Measurements from ENCODE around the gene KCNT2.

KCNT2 gene

DNA sequence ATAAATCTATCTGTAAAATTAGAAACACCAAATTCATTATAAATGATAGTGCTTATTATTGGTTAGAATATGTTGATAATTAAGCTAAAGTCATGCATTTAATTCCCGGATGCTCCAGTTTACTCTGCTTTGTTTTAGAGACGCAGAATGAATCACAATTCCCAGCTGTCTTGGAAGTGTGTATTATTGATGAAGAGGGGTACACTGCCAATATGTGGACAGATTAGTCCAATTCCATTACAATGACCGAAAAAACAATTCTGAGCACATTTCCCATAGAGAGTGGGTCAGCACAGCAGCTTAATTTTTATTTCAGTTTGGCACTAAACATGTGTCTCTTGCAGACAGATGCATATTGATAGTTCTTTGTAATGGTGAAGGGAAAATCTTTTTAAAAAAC, 146.7 kb downstream of the KCNT2 start:
- DNase-seq (ENCODE audit: extremely low spot score, insufficient read length, low read depth) (no peak), FAIRE-seq (no peak)

DNA sequence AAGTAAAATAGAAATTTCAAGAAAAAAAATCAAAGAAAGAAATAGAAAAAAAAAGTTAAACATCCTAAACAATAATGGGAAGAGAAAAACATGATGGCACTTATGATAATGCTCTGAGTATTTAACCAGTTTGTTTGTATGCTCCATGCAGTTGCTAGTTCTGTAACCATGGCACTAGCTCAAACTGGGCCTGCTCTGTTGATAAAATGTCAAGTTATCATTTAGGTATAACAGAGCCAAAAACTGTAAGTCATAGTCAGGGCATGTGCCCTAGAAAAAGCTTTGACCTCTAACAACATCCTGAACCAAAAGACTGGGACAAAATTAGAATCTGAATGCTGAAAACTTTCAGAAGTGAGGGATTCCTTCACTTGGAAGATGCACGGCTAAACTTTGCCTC, 148.9 kb downstream of the KCNT2 start:
- FAIRE-seq (no peak), DNase-seq (ENCODE audit: extremely low spot score, insufficient read length, low read depth) (no peak)

DNA sequence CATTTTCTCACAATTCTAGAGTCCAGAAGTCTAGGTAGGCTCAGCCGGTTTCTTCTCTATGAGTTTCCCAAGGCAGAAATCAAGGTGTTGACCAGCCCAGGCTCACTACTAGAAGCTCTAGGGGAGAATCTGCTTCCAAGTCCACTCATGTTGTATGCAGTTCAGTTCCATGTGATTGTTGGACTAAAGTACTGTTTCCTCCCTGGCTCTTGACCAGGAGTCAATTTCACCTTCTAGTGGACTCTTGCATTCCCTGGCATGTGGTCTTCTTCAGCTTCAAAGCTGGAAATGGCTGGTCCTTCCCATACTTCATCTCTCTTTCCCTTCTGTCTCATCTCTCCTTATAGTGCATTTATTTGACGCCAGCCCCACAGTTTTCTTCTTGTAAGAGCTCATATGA, 153.4 kb downstream of the KCNT2 start:
- FAIRE-seq (no peak), DNase-seq (ENCODE audit: extremely low spot score, insufficient read length, low read depth) (no peak)

DNA sequence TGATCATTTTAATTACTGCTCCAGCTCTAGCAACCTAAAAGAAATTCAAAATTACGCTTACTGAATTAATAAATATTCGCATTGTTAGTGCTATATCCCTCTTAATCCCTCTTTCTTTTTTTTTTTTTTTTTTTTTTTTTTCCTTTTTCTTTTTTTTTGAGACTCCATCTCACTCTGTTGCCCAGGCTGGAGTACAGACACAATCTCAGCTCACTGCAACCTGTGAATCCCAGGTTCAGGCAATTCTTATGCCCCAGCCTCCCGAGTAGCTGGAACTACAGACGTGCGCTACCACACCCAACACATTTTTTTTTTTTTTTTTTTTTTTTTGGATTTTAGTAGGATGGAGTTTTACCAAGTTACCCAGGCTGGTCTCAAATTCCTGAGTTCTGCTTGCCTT, 157.1 kb downstream of the KCNT2 start:
- no peak for DNase-seq (ENCODE audit: extremely low spot score, insufficient read length, low read depth)
- no peak for FAIRE-seq

DNA sequence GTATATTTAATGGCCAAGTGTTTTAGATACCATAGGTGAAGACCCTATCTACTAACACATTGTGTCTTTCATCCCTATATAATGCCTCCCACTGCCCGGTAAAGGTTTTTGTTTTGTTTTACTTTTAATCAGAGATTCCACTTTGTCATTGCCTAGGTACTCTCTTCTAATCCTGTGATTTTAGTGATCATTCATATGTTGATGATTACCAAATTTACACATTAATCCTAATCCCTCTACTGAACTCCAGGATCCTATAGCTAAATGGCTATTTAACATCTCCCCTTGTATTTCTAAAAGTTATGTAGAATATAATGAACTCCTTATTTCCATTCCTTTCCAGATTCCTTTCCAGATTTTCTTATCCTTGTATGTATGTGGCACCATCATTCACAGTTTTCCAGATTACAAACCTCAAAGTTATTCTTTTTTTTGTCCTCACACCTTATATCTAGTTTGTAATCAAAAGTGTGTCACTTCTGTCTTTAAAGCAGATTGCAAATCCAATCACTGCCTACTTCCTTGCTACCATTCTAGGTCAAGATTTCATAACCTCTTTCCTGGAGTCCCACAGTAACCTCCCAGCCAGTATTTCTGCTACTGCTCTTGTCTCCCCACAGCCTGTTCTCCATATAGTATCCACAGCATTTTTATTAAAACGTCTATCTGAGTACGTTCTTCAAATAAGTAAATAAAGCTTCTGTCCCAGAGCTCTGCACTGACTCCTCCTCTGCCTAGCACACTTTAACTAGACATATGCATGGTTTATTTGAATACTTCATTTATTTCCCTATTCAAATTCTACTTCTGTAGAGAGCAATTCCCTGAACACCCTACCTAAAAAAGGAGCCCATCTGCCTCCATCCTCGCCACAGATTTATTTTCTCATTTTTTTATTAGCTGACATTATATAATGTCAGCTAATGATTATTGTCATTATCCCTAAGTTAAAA, 157.8 kb downstream of the KCNT2 start:
- no peak for DNase-seq (ENCODE audit: extremely low spot score, insufficient read length, low read depth)
- no peak for FAIRE-seq

DNA sequence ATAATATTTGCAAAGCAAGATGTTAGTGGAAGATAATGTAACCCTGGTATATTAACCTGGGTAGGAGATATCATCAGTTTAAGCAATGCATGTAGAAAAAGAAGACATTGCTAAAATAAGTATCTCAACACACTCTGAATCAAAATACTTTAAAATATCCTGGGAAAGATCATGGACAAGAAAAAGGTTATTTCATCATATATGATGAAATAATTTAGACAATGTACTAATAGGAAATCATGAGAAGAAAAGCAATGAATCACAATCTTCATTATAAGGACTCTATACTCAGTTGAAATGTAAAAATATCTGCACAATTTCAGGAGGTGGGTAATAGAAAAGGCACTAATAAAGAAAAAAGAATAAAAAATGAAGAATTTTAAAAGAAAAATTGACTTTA, 158.8 kb downstream of the KCNT2 start:
- FAIRE-seq = no peak
- no peak for DNase-seq (ENCODE audit: extremely low spot score, insufficient read length, low read depth)

DNA sequence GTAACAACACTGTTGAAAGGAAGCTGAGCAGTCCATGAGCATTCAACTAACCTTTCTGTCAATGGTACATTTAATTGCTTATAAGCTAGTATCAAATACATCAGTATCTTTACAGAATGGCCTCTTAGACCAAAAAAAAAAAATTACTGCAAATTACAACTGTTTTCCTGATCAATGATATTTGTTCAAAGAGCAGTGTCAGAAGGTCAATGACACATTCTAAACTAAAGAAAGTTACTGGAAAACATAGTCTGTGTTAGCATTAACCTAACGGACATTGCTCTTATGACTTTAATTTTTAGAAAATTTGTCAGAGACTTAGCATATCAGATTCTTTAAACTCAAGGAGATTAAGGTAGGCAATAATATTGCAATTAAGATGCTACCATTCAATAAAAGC, 162.5 kb downstream of the KCNT2 start:
- FAIRE-seq (no peak), DNase-seq (ENCODE audit: extremely low spot score, insufficient read length, low read depth) (no peak)

DNA sequence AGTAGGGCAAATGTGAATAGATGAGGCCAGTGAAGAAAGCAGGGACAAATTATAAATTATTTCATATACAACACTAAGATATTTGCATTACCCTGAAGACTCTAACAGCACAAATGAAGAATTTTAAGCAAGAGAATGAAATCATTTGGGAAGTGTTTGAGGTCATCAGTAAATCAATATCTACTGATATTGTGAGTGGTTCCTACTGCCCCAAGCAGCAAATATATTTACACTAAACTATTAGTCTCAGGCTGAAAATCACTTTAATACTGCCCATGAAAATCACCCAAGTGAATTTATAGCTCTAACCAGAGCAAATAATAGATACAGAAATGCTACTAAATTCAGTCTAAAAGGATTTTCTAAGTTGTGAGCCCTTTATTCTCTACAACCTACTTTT, 163.6 kb downstream of the KCNT2 start:
- no peak for FAIRE-seq
- no peak for DNase-seq (ENCODE audit: extremely low spot score, insufficient read length, low read depth)

DNA sequence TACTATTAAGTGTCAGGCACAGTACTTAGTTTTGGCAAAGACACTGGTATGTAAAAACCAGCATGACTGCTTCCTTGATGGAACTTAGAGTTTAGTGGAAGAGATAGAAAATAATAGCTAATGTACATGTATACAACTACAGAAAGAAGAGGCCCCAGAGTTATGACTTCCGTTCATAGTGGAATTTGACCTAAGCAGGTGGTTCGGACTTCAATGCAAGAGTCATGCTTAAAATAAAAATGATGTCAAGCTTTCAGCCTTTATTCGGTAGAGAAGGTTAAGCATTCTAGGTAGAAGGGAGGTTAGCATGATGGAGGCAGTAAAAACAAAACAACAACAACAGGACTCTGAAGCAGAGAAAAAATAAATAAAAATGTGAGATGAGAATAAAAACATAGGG, 165.9 kb downstream of the KCNT2 start:
- FAIRE-seq (no peak), DNase-seq (ENCODE audit: extremely low spot score, insufficient read length, low read depth) (no peak)

DNA sequence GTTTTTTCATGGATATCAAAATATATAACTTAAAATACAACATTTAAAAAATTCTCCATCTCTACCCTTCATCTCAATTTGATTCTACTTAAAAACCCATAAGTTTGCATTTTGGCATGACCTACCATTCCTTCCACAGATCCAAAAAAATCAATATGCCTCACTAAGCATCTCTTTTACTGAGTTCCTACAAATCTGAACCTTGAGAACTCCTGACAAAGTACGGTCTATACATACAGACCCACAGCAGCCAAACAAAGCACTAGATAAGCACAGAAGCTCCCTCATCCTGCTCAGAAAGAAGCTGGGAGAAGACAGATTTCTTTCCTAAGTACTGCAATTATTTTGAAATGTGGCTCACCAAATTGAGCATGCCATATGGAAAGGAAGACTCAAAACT, 167.5 kb downstream of the KCNT2 start:
- FAIRE-seq (no peak), DNase-seq (ENCODE audit: extremely low spot score, insufficient read length, low read depth) (no peak)

DNA sequence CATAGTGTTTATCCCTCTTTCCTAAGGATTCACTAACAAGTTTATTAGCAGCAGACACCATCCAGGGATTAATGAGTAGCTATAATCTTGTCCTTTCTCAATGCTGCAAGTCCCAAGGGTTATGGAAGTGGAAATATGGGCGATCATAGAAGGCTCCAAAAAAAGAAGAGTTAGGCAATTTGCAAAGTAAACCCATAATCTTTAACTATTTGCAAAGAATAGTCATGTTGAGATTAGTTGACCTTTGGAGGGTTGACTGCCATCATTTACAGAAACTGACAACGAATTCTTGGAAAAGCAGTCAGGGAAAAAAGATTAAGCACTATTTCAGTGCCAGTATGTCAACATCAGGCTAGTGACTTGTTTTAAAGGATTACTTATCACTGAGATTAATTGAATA, 169.9 kb downstream of the KCNT2 start:
- FAIRE-seq (no peak), DNase-seq (ENCODE audit: extremely low spot score, insufficient read length, low read depth) (no peak)

DNA sequence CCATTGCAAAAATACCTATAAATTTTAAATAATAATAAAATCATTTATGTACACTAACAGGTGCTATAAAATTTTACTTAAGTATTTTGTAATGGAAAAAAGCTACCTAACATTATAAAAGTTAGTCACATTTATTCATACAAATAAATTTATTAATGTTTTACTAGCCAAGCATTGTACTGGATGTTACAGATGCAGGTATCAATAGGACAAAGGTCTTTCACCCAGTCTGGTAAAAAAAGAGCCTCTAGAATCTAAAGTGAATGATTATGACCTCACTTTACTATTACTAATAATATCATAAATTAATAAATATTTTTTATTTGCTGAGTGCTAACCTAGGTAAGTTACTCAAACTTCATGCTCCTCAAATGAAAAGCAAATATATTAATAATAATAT, 170.6 kb downstream of the KCNT2 start:
- FAIRE-seq (no peak), DNase-seq (ENCODE audit: extremely low spot score, insufficient read length, low read depth) (no peak)

DNA sequence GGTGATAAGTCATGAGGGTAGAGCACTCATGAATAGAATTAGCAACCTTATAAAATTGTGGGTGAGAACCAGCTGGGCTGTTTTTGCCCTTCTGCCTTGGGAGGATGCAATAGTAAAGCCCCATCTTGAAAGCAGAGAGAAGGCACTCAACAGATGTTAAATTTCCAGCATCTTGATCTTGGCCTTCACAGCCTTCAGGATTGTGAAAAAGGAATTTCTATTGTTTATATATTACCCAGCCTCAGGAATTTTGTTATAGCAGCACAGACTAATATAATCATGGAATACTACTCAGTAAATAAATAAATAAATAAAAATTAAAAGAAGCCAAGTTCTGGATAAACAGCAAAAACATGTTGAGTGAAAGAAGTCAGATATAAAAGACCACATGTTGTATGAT, 175.2 kb downstream of the KCNT2 start:
- no peak for DNase-seq (ENCODE audit: extremely low spot score, insufficient read length, low read depth)
- no peak for FAIRE-seq

DNA sequence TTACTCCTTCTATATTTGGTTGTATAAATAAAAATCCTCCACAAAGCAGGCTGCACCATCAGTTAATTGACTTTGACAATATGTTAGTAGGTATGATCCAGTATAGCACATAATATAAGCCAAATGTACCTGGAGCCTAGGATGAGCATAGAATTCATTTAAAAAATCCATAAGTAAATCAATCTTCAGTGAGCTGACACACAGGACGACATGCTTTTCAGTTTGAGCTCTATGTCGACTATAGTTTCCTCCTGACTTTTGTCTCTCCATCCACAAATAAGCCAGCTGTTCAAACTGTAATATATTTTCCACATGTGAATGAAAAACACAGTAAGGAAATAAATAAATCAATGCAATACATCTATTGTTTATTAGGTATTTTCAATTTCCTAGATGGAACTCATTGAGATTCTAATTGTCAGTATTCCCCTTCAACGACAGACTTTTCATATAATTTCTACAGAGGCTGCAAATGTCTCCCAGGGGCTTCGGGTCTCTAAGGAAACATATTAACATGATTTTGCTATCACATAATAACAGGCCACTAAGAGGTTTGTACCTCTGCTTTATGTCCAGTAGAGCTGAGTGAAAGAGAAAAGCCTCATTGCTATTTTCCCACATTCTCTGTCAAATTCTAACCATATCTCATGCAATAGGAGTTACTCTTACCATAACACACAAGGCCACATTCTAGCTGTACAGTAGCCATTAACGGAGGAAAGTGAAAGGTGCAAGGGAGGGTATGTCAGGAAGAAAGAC, 180.1 kb downstream of the KCNT2 start:
- DNase-seq (ENCODE audit: extremely low spot score, insufficient read length, low read depth) (no peak), FAIRE-seq (no peak)

DNA sequence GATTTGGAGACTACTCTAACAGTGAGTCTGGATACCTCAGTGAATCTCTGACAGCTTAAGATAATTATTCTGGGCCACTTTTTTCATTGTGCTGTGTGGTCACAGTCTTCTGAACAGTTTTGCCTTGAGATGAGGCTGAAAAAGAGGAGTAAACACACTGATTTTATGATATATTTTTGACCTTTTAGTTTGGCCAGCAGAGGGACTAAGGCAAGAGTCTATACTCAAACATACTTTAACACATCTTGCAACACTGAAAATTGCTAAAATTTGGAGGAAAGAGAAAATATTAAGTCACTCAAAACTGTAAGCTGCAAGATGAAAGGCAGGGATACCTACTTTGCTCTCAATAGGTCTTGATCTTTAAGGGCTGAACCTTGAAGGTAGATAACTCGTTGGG, 182.7 kb downstream of the KCNT2 start:
- DNase-seq (ENCODE audit: extremely low spot score, insufficient read length, low read depth) = no peak
- no peak for FAIRE-seq

DNA sequence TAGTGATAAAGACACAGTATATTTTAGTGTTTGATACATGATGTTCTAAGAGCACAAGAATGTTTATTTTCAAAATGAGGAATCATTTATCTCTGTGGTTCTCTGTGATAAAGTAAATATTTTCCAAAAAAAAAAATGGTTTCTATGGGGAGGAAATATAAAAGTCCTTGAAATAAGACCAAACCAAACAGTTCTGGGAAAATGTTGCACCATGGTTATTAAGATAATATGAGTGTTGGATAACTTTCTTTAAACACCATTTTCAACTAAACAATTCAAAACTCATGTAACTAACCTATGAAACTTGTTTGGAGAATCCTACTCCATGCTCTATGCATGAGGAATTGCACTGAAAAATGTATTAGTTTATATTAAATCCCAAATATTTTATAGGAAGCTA, 184.6 kb downstream of the KCNT2 start:
- no peak for FAIRE-seq
- DNase-seq (ENCODE audit: extremely low spot score, insufficient read length, low read depth) = no peak

DNA sequence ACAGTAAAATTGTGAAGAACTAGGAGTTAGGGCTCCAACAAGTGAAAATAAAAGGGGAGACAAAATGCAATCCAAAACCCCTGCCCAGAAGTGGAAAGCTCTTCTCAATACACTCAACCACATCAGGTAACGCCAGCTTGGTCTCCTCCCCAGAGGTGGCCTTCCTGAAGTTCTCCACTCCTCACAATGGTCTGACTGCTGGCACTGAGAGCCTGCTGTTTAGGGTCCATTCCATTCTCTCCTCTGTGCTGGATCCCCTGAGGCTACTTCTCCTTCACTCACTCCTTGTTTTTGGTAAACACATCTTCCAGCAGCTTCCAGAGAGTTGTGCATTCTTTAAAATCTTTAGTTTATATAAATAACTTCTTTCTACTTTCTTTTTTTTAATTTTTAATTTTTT, 189.5 kb downstream of the KCNT2 start:
- FAIRE-seq = no peak

DNA sequence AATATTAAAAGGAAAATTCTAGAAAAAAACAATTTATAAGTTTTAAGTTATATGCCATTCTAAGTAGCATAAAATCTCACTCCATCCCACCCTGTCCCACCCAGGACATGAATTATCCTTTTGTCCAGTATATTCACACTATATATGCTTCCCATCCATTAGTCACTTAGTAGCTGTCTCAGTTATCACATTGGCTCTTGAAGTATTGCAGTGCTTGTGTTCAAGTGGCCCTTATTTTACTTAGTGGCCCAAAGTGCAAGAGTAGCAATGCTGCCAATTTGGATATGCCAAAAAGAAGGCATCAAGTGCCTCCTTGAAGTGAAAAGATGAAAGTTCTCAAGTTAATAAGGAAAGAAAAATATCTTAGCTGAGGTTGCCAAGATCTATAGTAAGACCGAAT, 192.3 kb downstream of the KCNT2 start:
- DNase-seq (ENCODE audit: extremely low spot score, insufficient read length, low read depth) (no peak), FAIRE-seq (no peak)

More for the DNA sequence above, 189.5 kb downstream of the KCNT2 start:
- DNase-seq (ENCODE audit: extremely low spot score, insufficient read length, low read depth) = no peak

DNA sequence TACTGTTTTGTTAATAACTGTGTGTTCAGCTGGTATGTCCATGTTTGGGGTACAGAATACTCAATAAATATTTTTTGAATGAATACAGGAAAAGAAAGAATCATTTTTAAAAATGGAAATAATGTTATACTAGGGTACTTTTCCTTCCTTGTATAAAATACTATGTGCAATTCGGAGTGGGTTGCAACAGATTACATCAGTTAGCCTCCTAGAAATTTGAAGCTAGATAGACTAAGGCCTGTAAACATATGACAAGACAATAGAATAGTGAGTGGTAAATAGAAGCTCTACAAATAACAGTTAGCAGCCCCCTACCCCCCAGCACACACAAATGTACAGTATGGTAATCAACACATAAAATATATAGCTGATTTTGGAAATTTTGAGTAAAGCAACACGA, 195.9 kb downstream of the KCNT2 start:
- FAIRE-seq = no peak
- no peak for DNase-seq (ENCODE audit: extremely low spot score, insufficient read length, low read depth)

DNA sequence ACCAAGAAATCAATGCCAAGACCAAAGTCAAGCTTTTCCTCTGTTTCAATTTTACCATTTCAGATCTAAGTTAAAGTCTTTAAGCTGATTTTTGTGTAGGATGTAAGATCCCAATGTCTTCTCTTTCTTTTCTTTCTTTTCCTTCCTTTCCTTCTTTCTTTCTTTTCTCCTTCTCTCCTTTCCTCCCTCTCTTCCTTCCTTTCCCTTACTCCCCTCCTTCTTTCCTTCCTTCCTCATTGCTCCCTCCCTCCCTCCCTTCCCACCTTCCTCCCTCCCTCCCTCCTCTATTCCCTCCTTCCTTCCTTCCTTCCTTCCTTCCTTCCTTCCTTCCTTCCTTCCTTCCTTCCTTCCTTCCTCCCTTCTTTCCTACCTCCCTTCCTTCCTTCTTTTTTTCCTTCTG, 197.5 kb downstream of the KCNT2 start:
- no peak for FAIRE-seq
- DNase-seq (ENCODE audit: extremely low spot score, insufficient read length, low read depth) = no peak

DNA sequence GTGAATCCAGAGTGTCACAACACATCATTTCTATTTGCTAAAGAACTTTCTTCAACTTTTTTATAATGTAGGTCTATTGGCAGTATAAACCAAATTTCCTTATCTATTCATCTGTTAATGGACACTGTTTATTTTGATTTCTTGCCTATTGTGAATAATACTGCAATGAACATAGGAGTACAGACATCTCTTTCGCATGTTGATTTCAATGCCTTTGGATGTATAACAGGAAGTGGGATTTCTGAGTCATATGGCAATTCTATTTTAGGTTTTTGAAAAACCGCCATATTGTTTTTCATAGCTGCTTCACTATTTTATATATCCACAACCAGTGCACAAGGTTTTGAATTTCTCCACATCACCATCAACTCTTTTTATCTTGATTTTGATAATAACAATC, 198.7 kb downstream of the KCNT2 start:
- FAIRE-seq (no peak), DNase-seq (ENCODE audit: extremely low spot score, insufficient read length, low read depth) (no peak)
